ENCODE results near the gene NELL1.

Gene NELL1

DNA sequence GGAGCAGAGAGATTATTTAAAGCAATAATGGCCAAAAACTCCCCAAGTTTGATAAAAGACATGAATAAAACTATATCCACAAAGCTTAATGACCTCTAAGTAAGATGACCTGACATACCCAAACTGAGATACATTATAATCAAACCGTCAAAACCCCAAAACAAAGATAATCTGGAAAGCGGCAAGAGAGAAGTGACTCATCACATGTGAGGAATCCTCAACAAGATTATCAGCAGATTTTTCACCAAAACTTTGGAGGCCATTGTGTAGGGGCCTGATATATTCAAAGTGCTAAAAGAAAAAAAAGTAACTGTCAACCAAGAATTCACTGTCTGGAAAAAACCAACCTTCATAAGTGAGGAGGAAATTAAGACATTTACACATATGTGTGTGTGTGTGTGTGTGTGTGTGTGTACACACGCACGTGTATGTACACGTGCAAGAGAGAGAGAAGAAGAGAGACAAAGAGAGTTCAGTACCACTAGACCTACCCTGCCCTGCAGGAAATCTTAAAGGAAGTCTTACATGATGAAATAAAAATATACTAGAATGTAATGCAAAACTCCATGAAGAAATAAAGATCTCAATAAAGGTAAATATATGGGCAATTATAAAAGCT lies 752.4 kb downstream of the NELL1 start:
- TF ChIP-seq, protein P1, sequence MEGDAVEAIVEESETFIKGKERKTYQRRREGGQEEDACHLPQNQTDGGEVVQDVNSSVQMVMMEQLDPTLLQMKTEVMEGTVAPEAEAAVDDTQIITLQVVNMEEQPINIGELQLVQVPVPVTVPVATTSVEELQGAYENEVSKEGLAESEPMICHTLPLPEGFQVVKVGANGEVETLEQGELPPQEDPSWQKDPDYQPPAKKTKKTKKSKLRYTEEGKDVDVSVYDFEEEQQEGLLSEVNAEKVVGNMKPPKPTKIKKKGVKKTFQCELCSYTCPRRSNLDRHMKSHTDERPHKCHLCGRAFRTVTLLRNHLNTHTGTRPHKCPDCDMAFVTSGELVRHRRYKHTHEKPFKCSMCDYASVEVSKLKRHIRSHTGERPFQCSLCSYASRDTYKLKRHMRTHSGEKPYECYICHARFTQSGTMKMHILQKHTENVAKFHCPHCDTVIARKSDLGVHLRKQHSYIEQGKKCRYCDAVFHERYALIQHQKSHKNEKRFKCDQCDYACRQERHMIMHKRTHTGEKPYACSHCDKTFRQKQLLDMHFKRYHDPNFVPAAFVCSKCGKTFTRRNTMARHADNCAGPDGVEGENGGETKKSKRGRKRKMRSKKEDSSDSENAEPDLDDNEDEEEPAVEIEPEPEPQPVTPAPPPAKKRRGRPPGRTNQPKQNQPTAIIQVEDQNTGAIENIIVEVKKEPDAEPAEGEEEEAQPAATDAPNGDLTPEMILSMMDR (conservative IDR thresholded peaks at IDR 0.05; ENCODE audit: control insufficient read depth, insufficient read depth, low read depth, low read length) = no peak
- no peak overlapping the region for H3K4me3 ChIP-seq (ENCODE audit: control insufficient read depth, low read depth, low read length)
- DNase-seq (ENCODE audit: low read depth) = no peak

DNA sequence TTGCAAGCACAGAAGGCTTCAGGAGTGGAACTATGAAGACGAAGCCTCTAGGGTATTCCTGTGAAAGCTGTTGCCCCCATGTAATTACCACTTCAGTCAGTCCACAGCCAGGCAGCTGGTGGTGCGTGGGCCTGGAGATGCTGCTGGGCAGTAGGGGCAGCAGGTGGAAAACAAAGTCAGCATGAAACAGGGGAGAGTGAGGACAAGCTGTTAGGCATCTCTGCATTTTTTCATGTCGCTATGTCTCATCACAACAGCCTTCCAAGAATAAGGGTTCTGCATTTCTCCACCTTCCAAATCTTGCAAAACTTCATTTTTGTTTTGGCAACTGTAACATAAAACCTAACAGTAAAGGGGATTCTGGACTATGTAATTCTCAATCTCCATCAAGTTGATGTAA lies 757.5 kb downstream of the NELL1 start:
- no peak overlapping the region for H3K4me3 ChIP-seq (ENCODE audit: control insufficient read depth, low read depth, low read length)
- no peak for DNase-seq (ENCODE audit: low read depth)
- TF ChIP-seq, protein P1 (conservative IDR thresholded peaks at IDR 0.05; ENCODE audit: control insufficient read depth, insufficient read depth, low read depth, low read length) = no peak

DNA sequence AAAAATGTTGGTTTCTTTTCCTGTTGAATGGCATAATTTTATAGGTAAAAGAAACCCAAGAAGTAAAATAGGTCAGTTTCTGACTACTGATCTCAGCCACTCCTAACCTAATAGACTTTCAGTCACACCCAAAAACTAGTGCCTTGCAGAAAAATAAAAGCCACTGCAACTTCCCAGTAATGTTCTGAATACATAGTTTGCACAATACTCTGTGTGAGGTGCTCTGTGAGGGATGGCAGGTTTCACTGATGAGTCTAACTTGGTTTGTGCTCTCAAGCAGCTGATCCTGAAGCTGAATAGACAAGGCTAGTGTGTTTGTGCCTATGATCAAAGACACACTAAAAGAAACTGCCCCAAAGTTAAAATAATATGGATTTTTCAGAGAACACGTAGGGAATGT lies 758.3 kb downstream of the NELL1 start:
- no peak for DNase-seq (ENCODE audit: low read depth)
- TF ChIP-seq, protein P1 (conservative IDR thresholded peaks at IDR 0.05; ENCODE audit: control insufficient read depth, insufficient read depth, low read depth, low read length) = no peak

DNA sequence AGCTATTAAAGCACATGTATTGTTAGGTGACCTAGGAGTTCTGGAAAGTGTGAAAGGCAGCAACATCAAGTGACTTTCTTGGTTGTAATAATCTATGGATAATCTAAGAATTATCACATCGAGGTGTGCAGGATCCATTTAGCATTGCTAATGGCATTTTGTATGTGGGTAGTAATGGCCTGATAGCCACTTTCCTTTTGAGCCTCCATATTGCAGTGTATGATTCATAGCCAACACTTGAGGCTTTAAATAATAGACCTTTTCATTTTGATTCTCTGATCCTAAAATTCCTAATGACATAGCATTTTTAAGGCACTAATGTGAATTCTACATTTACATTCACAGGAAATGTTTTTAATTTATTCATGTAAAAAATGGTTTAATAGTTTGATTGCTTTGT lies 759.4 kb downstream of the NELL1 start:
- no peak overlapping the region for H3K4me3 ChIP-seq (ENCODE audit: control insufficient read depth, low read depth, low read length)
- DNase-seq (ENCODE audit: low read depth) = no peak
- TF ChIP-seq, protein P1 (conservative IDR thresholded peaks at IDR 0.05; ENCODE audit: control insufficient read depth, insufficient read depth, low read depth, low read length) = no peak

More for the DNA sequence above, 758.3 kb downstream of the NELL1 start:
- H3K4me3 ChIP-seq (ENCODE audit: control insufficient read depth, low read depth, low read length) = no peak overlapping the region

DNA sequence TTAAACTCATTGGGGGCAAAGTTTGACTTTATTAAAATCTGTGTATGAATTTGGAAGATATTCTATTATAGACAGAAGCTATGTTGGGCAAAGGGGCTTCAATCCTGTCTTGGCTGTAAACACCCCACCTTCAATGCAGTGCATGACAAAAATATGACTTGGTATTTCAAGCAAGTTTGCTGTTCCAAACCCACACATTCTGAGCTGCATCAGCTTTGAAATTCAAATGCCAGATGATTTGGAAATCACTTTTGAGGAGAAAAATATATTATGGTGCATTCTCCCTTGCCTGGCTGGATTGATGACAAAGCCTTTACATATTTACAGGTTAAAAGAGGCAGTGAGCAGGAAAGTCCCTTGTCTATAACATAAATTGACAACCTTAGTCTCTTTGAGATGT lies 760.0 kb downstream of the NELL1 start:
- no peak for DNase-seq (ENCODE audit: low read depth)
- H3K4me3 ChIP-seq (ENCODE audit: control insufficient read depth, low read depth, low read length) = no peak overlapping the region
- TF ChIP-seq, protein P1 (conservative IDR thresholded peaks at IDR 0.05; ENCODE audit: control insufficient read depth, insufficient read depth, low read depth, low read length) = no peak

DNA sequence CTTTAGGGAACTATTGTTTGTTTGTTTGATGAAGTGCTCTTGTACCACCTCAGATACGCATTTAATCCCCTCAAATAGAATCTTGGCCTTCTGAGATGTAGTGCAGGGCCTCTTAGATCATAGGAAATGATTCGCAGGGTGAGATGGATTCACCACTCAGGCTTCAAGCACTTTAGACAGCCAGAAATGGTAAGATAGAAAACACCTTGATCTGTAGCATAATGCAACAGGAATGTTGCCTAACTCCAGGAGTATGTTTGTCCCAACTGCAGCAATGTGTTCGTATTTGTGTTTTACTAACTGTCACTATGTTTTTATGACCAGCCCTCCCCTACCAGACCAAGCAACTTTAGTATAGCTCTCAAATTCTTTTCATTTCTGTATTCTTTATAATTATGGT lies 761.2 kb downstream of the NELL1 start:
- DNase-seq (ENCODE audit: low read depth) = no peak
- TF ChIP-seq, protein P1 (conservative IDR thresholded peaks at IDR 0.05; ENCODE audit: control insufficient read depth, insufficient read depth, low read depth, low read length) = no peak
- H3K4me3 ChIP-seq (ENCODE audit: control insufficient read depth, low read depth, low read length) = no peak overlapping the region
